T-helper 22 cell (primary cell): ENCODE data around the gene RABGAP1.

Experiments used
- DNase-seq: peaks from one replicate; pipeline ENCODE4 v3.0.0-alpha.2; 2020; ENCODE audit warnings: low read depth

Gene RABGAP1

GRCh38 chr9:123081824-123082223 is 141.0 kb downstream of the RABGAP1 start:
- no peak for DNase-seq

GRCh38 chr9:123083680-123084079 is 142.9 kb downstream of the RABGAP1 start:
- DNase-seq: no peak

GRCh38 chr9:123084256-123084655 is 143.4 kb downstream of the RABGAP1 start:
- no peak for DNase-seq

- no peak for DNase-seq
These were observed 145.1 kb downstream of the RABGAP1 start for GRCh38 chr9:123085916-123086315.

- DNase-seq: no peak
These were observed 146.6 kb downstream of the RABGAP1 start for GRCh38 chr9:123087359-123087888.

- DNase-seq: no peak
These were observed 148.2 kb downstream of the RABGAP1 start for GRCh38 chr9:123089040-123089439.

GRCh38 chr9:123089790-123090189 is 149.0 kb downstream of the RABGAP1 start:
- DNase-seq: no peak

- DNase-seq: no peak
These were observed 149.5 kb downstream of the RABGAP1 start for GRCh38 chr9:123090198-123090896.

GRCh38 chr9:123090956-123091355 is 150.1 kb downstream of the RABGAP1 start:
- no peak for DNase-seq

- DNase-seq: no peak
These were observed 150.6 kb downstream of the RABGAP1 start for GRCh38 chr9:123091459-123091858.

- no peak for DNase-seq
These were observed 152.3 kb downstream of the RABGAP1 start for GRCh38 chr9:123093141-123093540.

GRCh38 chr9:123096987-123097386 is 156.2 kb downstream of the RABGAP1 start:
- DNase-seq: no peak

GRCh38 chr9:123097430-123098095 is 156.7 kb downstream of the RABGAP1 start:
- DNase-seq: no peak

- no peak for DNase-seq
These were observed 157.3 kb downstream of the RABGAP1 start for GRCh38 chr9:123098096-123098459.

GRCh38 chr9:123099042-123099441 is 158.2 kb downstream of the RABGAP1 start:
- no peak for DNase-seq

- no peak for DNase-seq
These were observed 158.7 kb downstream of the RABGAP1 start for GRCh38 chr9:123099548-123099947.

- DNase-seq: no peak
These were observed 161.7 kb downstream of the RABGAP1 start for GRCh38 chr9:123102375-123103113.

GRCh38 chr9:123104807-123105206 is 164.0 kb downstream of the RABGAP1 start:
- no peak for DNase-seq

- no peak for DNase-seq
These were observed 164.7 kb downstream of the RABGAP1 start for GRCh38 chr9:123105490-123105889.

- no peak for DNase-seq
These were observed 166.9 kb downstream of the RABGAP1 start for GRCh38 chr9:123107639-123108285.

- DNase-seq: no peak
These were observed 168.2 kb downstream of the RABGAP1 start for GRCh38 chr9:123108976-123109375.

GRCh38 chr9:123109540-123110279 is 168.9 kb downstream of the RABGAP1 start:
- no peak for DNase-seq
